Ovary (tissue), 3 donors: ENCODE measurements around the gene UGCG.

Experiments used
- CTCF ChIP-seq, 3 donors: fragments of 450-650 bp in 2 of 3; fragments of 200-600 bp in 1 of 3; IDR thresholded peaks; one replicate each; pipeline versions ENCODE4 v1.5.1 to v1.8.0; 2016 to 2022; ENCODE audit warnings: antibody characterized with exemption in 3 of 3, mild to moderate bottlenecking in 1 of 3
- EP300 ChIP-seq: sonication (generic); formaldehyde crosslinking; IDR thresholded peaks from one replicate; pipeline ENCODE4 v1.6.1; 2017; ENCODE audit warnings: antibody characterized with exemption
- POLR2A ChIP-seq: fragments of 450-650 bp; IDR thresholded peaks from one replicate; pipeline ENCODE4 v1.6.1; 2017; ENCODE audit warnings: antibody characterized with exemption, mild to moderate bottlenecking, moderate library complexity
- donor health status: DM: no; HTN: no; CAD: no.

DNA sequence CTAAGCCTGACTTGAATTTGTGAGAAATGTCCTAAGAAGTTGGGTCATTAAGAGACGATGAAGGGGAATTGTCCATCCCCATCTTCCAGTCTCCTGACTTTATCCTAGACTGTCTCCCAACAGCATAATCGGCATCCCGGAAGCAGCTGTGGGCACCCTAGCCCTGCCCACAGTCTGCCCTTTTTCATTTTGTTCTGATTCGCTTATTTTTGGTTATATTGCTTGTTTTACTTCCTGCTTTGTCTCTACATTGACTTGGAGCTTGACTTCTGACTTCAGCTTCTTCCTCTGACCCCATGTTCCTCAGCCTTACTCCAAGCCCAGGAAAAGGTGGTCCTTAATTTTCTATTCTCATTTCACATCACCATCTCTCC lies 41.8 kb downstream of the UGCG start:
- TF ChIP-seq CTCF (IDR thresholded peaks at IDR 0.05) (no peak), POLR2A (no peak), EP300 (no peak)
